GM18861 (cell line): Measurements from ENCODE around the gene NCKAP1.
"Not testable (repeated sequence)": the region's sequence is repeated elsewhere in the genome, so short reads cannot be mapped to it uniquely, and the experiment has no call there.

Experiments used
- ATAC-seq: cut with Tn5 transposase; IDR thresholded peaks from one replicate; pipeline ENCODE4 v1.9.1; 2021; ENCODE audit not compliant: unreplicated experiment

The NCKAP1 gene

GRCh38 chr2:183001948-183002347, 36.3 kb downstream of the NCKAP1 start:
- ATAC-seq: no peak

GRCh38 chr2:183000846-183001245, 37.4 kb downstream of the NCKAP1 start:
- ATAC-seq: no peak

GRCh38 chr2:182999348-183000028, 38.8 kb downstream of the NCKAP1 start:
- ATAC-seq: no peak

DNA sequence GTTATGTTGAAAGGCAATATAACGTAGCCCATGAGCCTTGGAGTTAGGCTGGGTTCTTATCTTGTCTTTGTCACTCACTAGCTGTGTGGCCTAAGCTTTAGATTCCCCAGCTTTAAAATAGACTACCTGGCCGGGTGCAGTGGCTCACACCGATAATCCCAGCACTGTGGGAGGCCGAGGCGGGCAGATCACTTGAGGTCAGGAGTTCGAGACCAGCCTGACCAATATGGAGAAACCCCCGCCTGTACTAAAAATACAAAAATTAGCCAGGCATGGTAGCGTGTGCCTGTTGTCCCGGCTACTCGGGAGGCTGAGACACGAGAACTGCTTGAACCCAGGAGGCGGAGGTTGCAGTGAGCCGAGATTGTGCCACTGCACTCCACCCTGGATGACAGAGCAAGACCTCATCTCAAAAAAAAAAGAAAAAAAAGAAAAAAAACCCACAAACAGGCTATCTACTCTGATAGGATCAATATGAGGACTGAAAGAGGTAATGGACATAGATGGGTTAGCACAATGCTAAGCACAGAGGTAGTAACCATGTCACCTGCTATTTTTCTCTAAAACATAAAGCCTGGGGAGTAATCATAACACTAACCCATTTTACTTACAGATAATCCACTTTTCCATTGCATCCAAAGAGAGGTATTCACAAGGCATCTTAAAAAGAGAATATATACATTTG, 43.9 kb downstream of the NCKAP1 start:
- no peak for ATAC-seq

DNA sequence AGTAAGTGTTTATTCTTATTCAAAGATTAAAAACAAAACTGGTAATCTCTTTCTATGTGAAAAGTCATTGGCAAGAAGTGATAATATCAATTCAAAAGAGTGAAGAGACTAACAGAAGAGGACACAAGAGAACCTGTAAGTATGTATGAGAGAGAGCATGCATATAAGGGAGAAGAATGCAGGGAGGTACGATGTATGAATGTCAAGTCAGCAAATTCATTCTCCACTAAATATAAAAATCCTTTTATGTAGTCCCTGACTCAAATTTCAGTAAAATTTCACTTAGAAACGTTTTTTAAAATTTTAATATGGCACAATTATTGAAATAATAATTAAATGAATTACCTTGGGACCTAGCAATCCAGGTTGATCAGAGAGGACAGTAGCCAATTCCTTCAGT, 55.3 kb downstream of the NCKAP1 start:
- ATAC-seq: no peak

DNA sequence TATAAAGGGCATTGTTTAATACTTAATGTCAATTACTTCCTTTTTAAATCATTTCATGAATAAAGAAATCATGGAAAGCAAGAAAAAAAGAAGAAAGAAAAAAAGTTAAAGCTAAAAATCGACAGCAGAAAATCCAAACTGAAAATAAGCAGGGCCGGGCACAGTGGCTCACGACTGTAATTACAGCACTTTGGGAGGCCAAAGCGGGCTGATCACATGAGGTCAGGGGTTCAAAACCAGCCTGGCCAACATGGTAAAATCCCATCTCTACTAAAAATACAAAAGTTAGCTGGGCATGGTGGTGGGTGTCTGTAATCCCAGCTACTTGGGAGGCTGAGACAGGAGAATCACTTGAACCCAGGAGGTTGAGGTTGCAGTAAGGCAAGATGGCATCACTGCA, 56.8 kb downstream of the NCKAP1 start:
- ATAC-seq: not testable (repeated sequence)

DNA sequence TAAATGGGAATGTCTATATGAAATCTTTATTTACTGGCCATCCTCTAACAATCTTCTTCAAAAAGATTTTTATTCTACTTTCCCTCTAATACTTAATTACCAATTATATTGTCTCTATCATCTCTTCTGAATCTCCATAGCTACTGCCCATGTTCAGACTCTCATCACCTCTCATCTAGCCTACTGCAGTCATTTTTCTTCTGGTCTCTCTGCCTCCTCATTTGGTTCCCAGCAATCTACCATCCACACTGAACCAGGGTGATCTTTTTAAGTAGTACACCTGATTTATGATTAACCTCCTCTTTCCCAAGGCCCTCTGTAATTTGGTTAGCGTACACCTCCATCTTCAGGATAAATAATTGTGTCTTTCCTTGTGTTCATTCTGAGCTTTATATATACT, 57.6 kb downstream of the NCKAP1 start:
- ATAC-seq: no peak

- peak; percentile 63 for ATAC-seq
Measured at GRCh38 chr2:182980115-182980514, 58.1 kb downstream of the NCKAP1 start.

GRCh38 chr2:182977463-182977862, 60.8 kb downstream of the NCKAP1 start:
- ATAC-seq: peak; percentile 67

DNA sequence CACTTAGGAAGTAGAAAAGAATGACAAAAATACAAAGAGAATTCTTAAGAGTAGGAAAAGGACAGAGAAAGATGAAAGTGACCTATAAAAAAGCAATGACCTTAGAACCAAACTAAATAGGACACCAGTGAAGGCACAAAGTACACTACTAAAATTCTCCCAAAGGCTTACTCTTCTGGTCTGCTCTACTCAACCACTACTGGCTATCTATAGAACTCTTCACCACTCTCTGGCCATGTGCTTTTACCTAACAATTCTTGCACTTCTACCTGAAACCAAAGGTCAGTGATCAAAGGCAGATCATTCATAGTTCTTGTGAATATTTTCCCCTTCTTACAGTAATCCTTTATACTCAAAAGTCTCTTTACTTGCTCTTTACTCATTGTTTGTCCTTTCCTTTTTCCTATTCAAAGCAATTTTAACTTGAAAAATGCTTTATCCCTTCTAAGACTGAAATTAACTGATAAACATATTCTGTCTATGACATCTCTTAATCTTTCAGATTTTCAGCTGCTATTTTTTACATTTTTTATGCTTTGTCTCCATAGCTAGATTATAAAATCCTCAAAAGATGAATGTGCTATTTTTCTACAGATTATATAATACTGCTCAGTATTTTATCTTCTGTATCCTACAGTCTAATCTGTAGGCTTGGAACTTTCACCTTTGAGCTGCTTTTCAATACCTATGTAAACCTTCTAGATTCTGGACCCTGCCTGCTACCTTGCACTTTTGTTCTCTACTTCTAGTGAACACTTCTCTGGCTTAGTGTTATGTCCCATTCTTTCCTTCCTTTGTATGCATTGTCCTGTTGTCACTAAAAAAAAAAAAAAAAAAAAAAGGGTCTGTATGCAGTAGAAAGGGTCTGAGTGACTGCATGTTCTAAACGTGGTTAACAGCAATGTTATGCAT, 64.6 kb downstream of the NCKAP1 start:
- ATAC-seq: no peak

GRCh38 chr2:182972548-182972942, 65.7 kb downstream of the NCKAP1 start:
- no peak for ATAC-seq

GRCh38 chr2:182971820-182972547, 66.3 kb downstream of the NCKAP1 start:
- peak; percentile 44 for ATAC-seq

DNA sequence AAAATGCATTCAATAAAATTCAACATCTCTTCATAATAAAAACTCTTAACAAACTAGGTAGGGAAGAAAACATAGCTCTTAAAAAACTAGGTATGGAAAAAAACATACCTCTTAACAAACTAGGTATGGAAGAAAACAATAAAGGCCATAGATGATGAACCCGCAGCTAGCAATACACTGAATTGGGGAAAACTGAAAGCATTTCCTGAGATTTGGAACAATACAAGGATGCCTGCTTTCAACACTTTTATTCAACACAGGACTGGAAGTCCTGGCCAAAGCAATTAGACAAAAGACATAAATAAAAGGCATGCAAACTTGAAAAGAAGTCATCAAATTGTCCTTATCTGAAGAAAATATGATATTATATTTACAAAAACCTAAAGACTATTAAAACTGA, 67.8 kb downstream of the NCKAP1 start:
- ATAC-seq: no peak

GRCh38 chr2:182968493-182968892, 69.8 kb downstream of the NCKAP1 start:
- ATAC-seq: no peak

GRCh38 chr2:182966356-182966755, 71.9 kb downstream of the NCKAP1 start:
- not testable (repeated sequence) for ATAC-seq

GRCh38 chr2:182962641-182963040, 75.6 kb downstream of the NCKAP1 start:
- ATAC-seq: no peak

GRCh38 chr2:182960869-182961268, 77.4 kb downstream of the NCKAP1 start:
- ATAC-seq: not testable (repeated sequence)

GRCh38 chr2:182954789-182955188, 83.5 kb downstream of the NCKAP1 start:
- ATAC-seq: no peak

GRCh38 chr2:182952741-182953450, 85.4 kb downstream of the NCKAP1 start:
- ATAC-seq: no peak

- ATAC-seq: no peak
Measured at GRCh38 chr2:182951948-182952663, 86.2 kb downstream of the NCKAP1 start.
